Testis (tissue), 2 donors: Measurements from ENCODE around the gene NPHP4.

ENCODE experiments used
- CTCF ChIP-seq, 3 experiments: fragments of 450-650 bp in 2 of 3; fragments of 200-600 bp in 1 of 3; sonication (generic) in 1 of 3; IDR thresholded peaks; one replicate each; pipeline ENCODE4 v1.5.1; 2016 to 2019; ENCODE audit warnings: antibody characterized with exemption in 3 of 3, mild to moderate bottlenecking in 2 of 3, moderate library complexity in 1 of 3
- POLR2A ChIP-seq: fragments of 450-650 bp; IDR thresholded peaks from one replicate; pipeline ENCODE4 v1.6.1; 2017; ENCODE audit warnings: antibody characterized with exemption, mild to moderate bottlenecking, moderate library complexity

GRCh38 chr1:5960336-5960735 lies 31.9 kb downstream of the NPHP4 start:
- TF ChIP-seq CTCF (IDR thresholded peaks at IDR 0.05) (no peak), POLR2A (no peak)
